Muscle layer of colon (tissue), 2 donors: ENCODE measurements around the gene GPR6.

Source experiments
- H3K27ac ChIP-seq: one replicate; pipeline ENCODE4 v1.7.0; 2013; ENCODE audit warnings: low read depth, mild to moderate bottlenecking, low read length, moderate library complexity
- H3K27me3 ChIP-seq, 2 donors: one replicate each; pipeline ENCODE4 v1.7.0; 2013; ENCODE audit warnings: low read length in 2 of 2, mild to moderate bottlenecking in 2 of 2; ENCODE audit not compliant: insufficient read depth in 2 of 2, control insufficient read depth in 1 of 2
- H3K36me3 ChIP-seq: one replicate; pipeline ENCODE4 v1.7.0; 2013; ENCODE audit warnings: mild to moderate bottlenecking, low read length; ENCODE audit not compliant: insufficient read depth
- H3K4me1 ChIP-seq: one replicate; pipeline ENCODE4 v1.7.0; 2013; ENCODE audit warnings: mild to moderate bottlenecking, low read length; ENCODE audit not compliant: insufficient read depth
- H3K4me3 ChIP-seq, 2 donors: one replicate each; pipeline ENCODE4 v1.7.0; 2013; ENCODE audit warnings: low read length in 2 of 2, low read depth in 1 of 2, mild to moderate bottlenecking in 1 of 2, moderate library complexity in 1 of 2
- H3K9ac ChIP-seq: one replicate; pipeline ENCODE4 v1.7.0; 2013; ENCODE audit warnings: low read length
- H3K9me3 ChIP-seq: one replicate; pipeline ENCODE4 v1.7.0; 2013; ENCODE audit warnings: mild to moderate bottlenecking, low read length
- donor health status: abdominal sarcoma.
- donor health status: Adenocarcinoma of cecum.

The GPR6 gene, protein sequence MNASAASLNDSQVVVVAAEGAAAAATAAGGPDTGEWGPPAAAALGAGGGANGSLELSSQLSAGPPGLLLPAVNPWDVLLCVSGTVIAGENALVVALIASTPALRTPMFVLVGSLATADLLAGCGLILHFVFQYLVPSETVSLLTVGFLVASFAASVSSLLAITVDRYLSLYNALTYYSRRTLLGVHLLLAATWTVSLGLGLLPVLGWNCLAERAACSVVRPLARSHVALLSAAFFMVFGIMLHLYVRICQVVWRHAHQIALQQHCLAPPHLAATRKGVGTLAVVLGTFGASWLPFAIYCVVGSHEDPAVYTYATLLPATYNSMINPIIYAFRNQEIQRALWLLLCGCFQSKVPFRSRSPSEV

DNA sequence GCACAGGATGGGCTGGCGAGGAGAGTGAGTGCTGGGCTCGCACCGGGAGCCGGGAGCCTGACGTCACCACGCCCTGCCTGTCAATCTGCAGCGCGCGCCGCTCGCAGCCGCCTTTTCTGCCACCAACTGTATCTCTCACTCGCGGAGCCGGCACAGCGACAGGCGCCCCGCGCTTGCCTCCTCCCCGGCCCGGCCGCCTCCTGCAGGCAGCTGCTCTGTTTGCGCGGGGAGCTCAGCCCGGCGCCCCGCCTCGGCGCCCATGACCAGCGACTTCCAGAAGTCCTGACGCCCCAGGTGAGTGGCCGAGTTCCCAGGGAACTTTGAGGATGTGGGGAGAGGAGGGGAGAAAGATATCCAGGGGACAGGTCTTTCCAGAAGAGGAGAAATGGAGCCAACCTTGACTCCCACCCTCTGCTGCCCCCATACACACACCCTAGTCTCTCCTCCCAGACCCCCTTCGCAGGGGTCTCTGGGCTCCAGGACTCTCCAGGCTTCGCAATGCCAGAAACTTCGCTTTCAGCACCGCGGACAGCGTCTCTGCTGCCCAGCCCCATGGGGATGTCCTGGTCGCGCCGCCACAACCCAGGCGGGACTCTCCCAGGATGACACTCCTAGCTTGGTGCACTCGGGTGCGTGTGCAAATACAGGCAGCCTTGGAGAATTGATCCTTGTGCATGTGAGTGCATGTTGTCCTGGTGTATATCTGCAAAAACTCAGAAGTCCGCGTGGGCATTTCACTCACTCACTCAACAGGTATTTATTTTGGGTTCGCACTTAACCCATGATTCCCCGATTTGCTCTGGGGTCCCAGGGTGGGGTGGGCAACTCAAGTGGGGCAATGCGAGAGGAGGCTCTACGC, at the start of gene GPR6:
Gene GPR6 (plus strand): TSS at position 138 of the 859 bp plus-strand sequence. CDS start 802 bp downstream, outside the sequence.
- Histone ChIP-seq H3K4me1 (no peaks in the 10 kb centered on the region), H3K4me3 (no peak within 1 kb of the TSS), H3K36me3 (no peaks in the 10 kb centered on the region), H3K9me3 (no peaks in the 10 kb centered on the region), H3K9ac (no peak within 1 kb of the TSS), H3K27me3 (peaks cover 4 to 23% of the 10 kb centered on the region in 2 donors), H3K27ac (no peak within 1 kb of the TSS)

GRCh38 chr6:109934293-109934692, 43.8 kb upstream of the GPR6 start:
- Histone ChIP-seq H3K4me3 (no peak overlapping the region), H3K27ac (no peak overlapping the region), H3K9me3 (no peaks in the 10 kb centered on the region), H3K27me3 (no peaks in the 10 kb centered on the region), H3K9ac (no peak overlapping the region), H3K36me3 (no peaks in the 10 kb centered on the region), H3K4me1 (no peaks in the 10 kb centered on the region)

DNA sequence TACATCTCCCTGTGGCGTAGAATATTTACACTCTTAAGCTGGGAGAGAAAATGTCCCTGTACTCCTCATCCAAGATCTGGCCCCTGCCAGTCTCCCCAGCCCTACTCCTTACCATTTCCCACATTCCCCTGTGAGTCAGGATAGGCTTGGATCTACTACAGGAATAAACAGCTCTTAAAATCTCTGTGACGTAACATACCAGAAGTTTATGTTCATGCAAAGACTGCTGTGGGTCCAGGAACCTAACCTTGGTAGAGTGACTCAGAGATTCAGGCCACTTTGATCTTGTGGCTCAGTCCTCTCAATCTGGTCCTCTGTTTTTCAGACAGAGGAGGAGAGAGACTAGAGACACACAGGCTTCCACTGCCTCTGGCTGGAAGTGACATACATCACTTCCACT, 38.5 kb upstream of the GPR6 start:
- no peaks in the 10 kb centered on the region for H3K27me3 ChIP-seq
- H3K4me1 ChIP-seq = no peaks in the 10 kb centered on the region
- no peak overlapping the region for H3K27ac ChIP-seq
- H3K36me3 ChIP-seq = no peaks in the 10 kb centered on the region
- no peak overlapping the region for H3K9ac ChIP-seq
- H3K4me3 ChIP-seq = no peak overlapping the region
- no peaks in the 10 kb centered on the region for H3K9me3 ChIP-seq

DNA sequence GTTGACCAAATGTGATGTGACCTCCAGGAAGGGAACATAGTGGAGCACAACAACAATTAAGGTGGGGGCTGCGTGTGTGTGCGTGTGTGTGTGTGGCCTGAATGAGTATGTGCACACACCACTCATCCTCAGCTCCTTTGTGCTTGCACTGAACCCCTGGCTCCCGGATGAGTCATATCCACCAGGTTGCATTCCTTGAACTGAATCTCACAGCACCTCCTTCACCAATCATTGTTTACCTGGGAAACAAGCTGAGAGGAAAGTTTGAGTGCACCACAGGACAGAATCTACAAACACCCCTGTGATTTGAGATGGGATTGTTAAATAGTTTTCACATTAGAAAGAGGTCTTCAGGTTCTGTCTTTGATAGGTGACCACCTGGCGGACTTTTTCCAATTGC, 33.7 kb upstream of the GPR6 start:
- Histone ChIP-seq H3K27me3 (no peaks in the 10 kb centered on the region), H3K36me3 (no peaks in the 10 kb centered on the region), H3K4me3 (no peak overlapping the region), H3K9me3 (no peaks in the 10 kb centered on the region), H3K27ac (no peak overlapping the region), H3K9ac (no peak overlapping the region), H3K4me1 (no peaks in the 10 kb centered on the region)

DNA sequence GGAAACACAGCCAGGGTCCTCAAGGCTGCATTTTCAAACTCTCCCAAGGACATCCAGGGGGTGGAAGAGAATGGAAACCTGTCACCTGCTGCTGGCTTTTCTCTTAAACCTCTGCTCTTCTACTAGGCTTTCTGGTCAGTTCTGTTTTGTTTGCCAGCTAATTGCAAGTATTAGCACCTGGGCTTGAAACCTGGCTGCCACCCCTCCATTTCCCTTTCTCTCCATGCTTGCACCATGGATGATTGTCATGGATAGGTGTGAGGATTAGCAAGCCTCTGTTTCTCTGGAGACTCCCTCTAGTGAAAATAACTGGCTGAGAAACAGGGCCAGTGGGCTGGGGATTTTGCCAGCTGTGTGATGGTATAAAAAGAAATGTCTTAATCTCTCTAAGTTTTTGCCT, 33.0 kb upstream of the GPR6 start:
- H3K27ac ChIP-seq = no peak overlapping the region
- H3K9ac ChIP-seq = no peak overlapping the region
- no peaks in the 10 kb centered on the region for H3K4me1 ChIP-seq
- no peaks in the 10 kb centered on the region for H3K27me3 ChIP-seq
- H3K4me3 ChIP-seq = no peak overlapping the region
- H3K36me3 ChIP-seq = no peaks in the 10 kb centered on the region
- no peaks in the 10 kb centered on the region for H3K9me3 ChIP-seq

GRCh38 chr6:109946979-109947378, 31.1 kb upstream of the GPR6 start:
- Histone ChIP-seq H3K9me3 (no peaks in the 10 kb centered on the region), H3K36me3 (no peaks in the 10 kb centered on the region), H3K9ac (no peak overlapping the region), H3K27ac (no peak overlapping the region), H3K27me3 (no peaks in the 10 kb centered on the region), H3K4me3 (no peak overlapping the region), H3K4me1 (no peaks in the 10 kb centered on the region)

- H3K27me3 ChIP-seq = no peaks in the 10 kb centered on the region
- no peak overlapping the region for H3K9ac ChIP-seq
These were observed 28.6 kb upstream of the GPR6 start for GRCh38 chr6:109949281-109950065.

DNA sequence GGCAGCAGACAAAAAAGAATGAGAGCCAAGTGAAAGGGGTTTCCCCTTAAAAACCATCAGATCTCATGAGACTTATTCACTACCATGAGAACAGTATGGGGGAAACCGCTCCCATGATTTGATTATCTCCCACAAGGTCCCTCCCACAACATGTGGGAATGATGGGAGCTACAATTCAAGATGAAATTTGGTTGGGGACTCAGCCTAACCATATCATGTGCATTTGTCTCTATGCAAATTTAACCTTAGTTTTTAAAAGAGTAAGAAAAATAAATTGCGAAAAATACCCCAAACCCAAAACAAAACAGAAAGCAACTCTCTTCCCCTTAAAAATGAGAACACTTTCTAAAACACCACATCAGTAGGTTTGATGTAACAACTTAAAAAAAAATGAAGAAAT, 22.6 kb upstream of the GPR6 start:
- H3K27ac ChIP-seq = no peak overlapping the region
- H3K4me1 ChIP-seq = no peaks in the 10 kb centered on the region
- H3K9ac ChIP-seq = no peak overlapping the region
- no peaks in the 10 kb centered on the region for H3K27me3 ChIP-seq
- H3K4me3 ChIP-seq = no peak overlapping the region
- H3K36me3 ChIP-seq = no peaks in the 10 kb centered on the region
- H3K9me3 ChIP-seq = no peaks in the 10 kb centered on the region

More at GRCh38 chr6:109949281-109950065, 28.6 kb upstream of the GPR6 start:
- H3K4me1 ChIP-seq = no peaks in the 10 kb centered on the region
- no peaks in the 10 kb centered on the region for H3K36me3 ChIP-seq
- no peaks in the 10 kb centered on the region for H3K9me3 ChIP-seq
- no peak overlapping the region for H3K4me3 ChIP-seq
- no peak overlapping the region for H3K27ac ChIP-seq

GRCh38 chr6:109958626-109959025, 19.5 kb upstream of the GPR6 start:
- Histone ChIP-seq H3K27me3 (no peaks in the 10 kb centered on the region), H3K9ac (no peak overlapping the region), H3K9me3 (no peaks in the 10 kb centered on the region), H3K27ac (no peak overlapping the region), H3K36me3 (no peaks in the 10 kb centered on the region), H3K4me1 (no peaks in the 10 kb centered on the region), H3K4me3 (no peak overlapping the region)

DNA sequence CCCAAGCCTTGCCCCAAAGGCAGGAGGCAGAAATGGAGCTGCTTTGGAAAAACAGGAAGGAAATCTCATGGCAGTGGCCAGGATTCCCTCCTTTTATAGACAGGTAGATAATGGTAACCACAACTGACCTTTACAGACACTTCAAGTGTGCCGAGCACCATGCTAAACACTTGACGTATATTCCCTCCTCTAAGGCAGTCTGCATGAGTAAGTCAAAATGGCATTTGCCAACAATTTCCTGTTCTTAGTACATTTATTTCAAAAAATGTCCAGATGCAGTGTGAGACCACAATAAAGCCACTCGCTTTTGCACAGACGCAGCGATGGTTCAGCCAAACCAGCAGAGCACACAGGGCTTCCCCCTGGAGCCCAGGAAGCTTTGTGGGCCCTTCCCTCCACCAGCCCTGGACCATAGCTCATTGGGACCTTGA, 16.5 kb upstream of the GPR6 start:
- Histone ChIP-seq H3K27me3 (no peaks in the 10 kb centered on the region), H3K27ac (no peak overlapping the region)

DNA sequence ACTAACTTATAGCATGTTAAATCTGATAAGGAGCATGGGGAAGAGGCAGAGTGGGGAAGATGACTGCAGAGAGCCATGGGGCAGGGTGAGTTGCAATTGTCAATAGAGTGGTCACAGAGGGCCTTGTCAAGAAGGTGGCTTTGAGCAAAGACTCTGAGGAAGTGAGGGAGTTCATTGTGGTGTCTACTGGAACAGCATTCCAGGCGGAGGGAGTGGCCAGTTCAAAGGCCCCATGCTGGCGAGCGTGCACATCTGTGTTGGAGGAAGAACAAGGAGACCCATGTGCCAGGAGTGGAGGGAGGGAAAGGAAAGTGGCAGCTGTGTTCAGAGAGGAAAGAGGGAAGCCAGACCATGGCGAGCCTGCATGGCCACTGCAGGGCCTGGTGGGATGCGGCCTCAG, 15.8 kb upstream of the GPR6 start:
- no peaks in the 10 kb centered on the region for H3K27me3 ChIP-seq
- no peaks in the 10 kb centered on the region for H3K4me1 ChIP-seq
- H3K9ac ChIP-seq = no peak overlapping the region
- H3K27ac ChIP-seq = no peak overlapping the region
- H3K9me3 ChIP-seq = no peaks in the 10 kb centered on the region
- H3K36me3 ChIP-seq = no peaks in the 10 kb centered on the region
- H3K4me3 ChIP-seq = no peak overlapping the region

More for the DNA sequence above, 16.5 kb upstream of the GPR6 start:
- H3K4me1 ChIP-seq = no peaks in the 10 kb centered on the region
- no peak overlapping the region for H3K4me3 ChIP-seq
- no peaks in the 10 kb centered on the region for H3K36me3 ChIP-seq
- H3K9ac ChIP-seq = no peak overlapping the region
- H3K9me3 ChIP-seq = no peaks in the 10 kb centered on the region
